ENCODE results near the gene ZC3H12A.

Gene ZC3H12A

DNA sequence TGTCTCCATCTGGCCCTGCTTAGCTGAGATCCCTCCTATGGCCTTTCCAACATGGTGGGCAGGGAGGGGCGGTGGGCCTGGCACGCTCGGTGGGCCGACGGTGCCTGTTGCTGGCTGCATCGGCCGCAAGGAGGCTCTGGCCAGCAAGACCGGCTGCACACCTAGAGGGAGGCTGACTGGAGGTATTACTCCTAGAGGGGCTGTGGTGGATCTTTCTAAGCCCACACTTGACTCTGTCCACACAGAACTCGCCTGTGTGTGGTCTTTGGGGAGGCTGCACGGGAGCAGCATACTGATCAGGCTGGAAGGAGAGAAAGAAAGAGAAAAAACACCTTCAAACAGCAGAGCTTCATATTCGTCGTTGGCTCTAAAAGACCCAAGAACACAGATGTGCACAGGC lies 41.7 kb upstream of the ZC3H12A start:
- Histone ChIP-seq H3K4me1 (no peaks in the 10 kb centered on the region), H2AFZ (no peak overlapping the region), H3K79me2 (no peaks in the 10 kb centered on the region), H3K9me3 (ENCODE audit: control insufficient read depth, low read length) (no peaks in the 10 kb centered on the region), H3K4me3 (ENCODE audit: low read depth, low read length) (no peak overlapping the region), H3K9ac (no peak overlapping the region), H3K4me2 (ENCODE audit: low read length) (no peak overlapping the region), H3K36me3 (ENCODE audit: control insufficient read depth, insufficient read depth, low read length) (no peaks in the 10 kb centered on the region), H3K27me3 (ENCODE audit: control insufficient read depth, insufficient read depth, low read length) (no peaks in the 10 kb centered on the region), H3K27ac (no peak overlapping the region)
- TF ChIP-seq, protein P1, sequence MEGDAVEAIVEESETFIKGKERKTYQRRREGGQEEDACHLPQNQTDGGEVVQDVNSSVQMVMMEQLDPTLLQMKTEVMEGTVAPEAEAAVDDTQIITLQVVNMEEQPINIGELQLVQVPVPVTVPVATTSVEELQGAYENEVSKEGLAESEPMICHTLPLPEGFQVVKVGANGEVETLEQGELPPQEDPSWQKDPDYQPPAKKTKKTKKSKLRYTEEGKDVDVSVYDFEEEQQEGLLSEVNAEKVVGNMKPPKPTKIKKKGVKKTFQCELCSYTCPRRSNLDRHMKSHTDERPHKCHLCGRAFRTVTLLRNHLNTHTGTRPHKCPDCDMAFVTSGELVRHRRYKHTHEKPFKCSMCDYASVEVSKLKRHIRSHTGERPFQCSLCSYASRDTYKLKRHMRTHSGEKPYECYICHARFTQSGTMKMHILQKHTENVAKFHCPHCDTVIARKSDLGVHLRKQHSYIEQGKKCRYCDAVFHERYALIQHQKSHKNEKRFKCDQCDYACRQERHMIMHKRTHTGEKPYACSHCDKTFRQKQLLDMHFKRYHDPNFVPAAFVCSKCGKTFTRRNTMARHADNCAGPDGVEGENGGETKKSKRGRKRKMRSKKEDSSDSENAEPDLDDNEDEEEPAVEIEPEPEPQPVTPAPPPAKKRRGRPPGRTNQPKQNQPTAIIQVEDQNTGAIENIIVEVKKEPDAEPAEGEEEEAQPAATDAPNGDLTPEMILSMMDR (IDR thresholded peaks at IDR 0.05), result no peak

DNA sequence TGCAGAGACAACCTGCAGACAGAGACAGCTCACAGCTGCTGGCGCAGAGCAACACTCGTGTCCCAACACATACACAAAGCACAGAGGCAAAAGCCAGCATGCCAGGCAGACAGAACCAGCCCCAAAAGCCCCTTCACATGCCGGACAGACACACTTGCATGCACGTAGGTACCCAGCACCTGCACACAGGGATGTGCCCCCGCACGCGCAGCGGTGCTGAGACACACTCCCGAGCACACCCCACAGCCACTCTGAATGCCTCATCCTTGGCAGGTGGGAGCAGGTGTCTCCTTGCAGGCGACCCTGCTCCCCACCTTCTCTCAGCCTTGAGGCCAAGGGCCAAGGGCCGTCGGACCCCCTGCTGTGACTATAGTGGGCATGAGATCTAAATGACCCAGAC lies 41.2 kb upstream of the ZC3H12A start:
- Histone ChIP-seq H3K27me3 (ENCODE audit: control insufficient read depth, insufficient read depth, low read length) (no peaks in the 10 kb centered on the region), H3K4me3 (ENCODE audit: low read depth, low read length) (no peak overlapping the region), H3K4me2 (ENCODE audit: low read length) (no peak overlapping the region), H3K36me3 (ENCODE audit: control insufficient read depth, insufficient read depth, low read length) (no peaks in the 10 kb centered on the region), H3K4me1 (no peaks in the 10 kb centered on the region), H3K9ac (no peak overlapping the region), H3K9me3 (ENCODE audit: control insufficient read depth, low read length) (no peaks in the 10 kb centered on the region), H3K79me2 (no peaks in the 10 kb centered on the region), H3K27ac (no peak overlapping the region), H2AFZ (no peak overlapping the region)
- TF ChIP-seq, protein P1 (IDR thresholded peaks at IDR 0.05), result no peak

DNA sequence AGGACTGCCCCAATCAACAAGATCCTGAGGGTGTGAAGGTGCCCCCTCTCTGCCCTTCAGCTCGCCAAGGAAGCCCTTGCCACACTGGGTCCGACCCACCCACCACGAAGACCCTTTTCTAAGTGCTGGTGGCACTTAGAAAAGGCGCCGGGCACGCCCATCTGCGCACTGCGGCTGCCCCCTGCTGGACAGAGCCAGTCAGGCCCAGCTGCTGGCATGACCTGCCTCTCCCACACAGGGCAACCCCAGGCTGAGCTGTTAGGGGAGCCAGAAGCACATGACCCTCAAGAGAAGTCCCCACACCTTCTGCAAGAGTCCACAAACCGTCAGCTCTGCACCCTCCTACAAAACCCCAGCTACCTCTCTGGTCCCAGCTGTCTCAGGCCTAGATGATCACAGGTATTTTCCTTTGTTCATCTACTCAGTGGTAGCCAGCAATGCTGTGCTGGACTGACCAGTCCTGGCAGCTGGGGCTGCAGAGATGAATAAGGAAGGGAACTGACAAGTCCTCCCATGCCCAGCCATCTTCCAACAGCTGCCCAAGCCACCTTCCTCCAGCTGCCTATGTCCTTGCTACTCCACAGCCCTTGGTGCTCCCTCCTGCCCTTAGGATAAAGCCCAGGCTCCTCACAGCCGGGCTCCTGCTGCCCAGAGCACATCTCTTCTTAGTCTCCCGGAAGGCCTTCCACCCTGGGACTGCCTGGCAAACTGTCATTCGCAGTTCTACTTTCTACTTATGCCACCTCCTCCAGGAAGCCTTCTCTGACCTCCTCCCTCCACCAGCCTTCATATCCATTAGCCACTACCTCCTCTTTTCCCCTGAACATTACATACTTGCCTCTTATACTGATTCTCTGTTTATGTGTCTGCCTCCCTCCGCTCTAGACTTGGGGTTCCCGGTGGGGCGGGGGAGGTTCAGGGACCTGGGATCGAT lies 39.8 kb upstream of the ZC3H12A start:
- H2AFZ ChIP-seq, result no peak overlapping the region
- no peaks in the 10 kb centered on the region for H3K4me1 ChIP-seq
- H3K9me3 ChIP-seq (ENCODE audit: control insufficient read depth, low read length), result no peaks in the 10 kb centered on the region
- TF ChIP-seq, protein P1 (IDR thresholded peaks at IDR 0.05), result peak; percentile 72
- no peak overlapping the region for H3K4me3 ChIP-seq (ENCODE audit: low read depth, low read length)
- no peaks in the 10 kb centered on the region for H3K36me3 ChIP-seq (ENCODE audit: control insufficient read depth, insufficient read depth, low read length)
- no peaks in the 10 kb centered on the region for H3K79me2 ChIP-seq
- H3K9ac ChIP-seq, result no peak overlapping the region
- no peaks in the 10 kb centered on the region for H3K27me3 ChIP-seq (ENCODE audit: control insufficient read depth, insufficient read depth, low read length)
- H3K4me2 ChIP-seq (ENCODE audit: low read length), result no peak overlapping the region
- H3K27ac ChIP-seq, result no peak overlapping the region

DNA sequence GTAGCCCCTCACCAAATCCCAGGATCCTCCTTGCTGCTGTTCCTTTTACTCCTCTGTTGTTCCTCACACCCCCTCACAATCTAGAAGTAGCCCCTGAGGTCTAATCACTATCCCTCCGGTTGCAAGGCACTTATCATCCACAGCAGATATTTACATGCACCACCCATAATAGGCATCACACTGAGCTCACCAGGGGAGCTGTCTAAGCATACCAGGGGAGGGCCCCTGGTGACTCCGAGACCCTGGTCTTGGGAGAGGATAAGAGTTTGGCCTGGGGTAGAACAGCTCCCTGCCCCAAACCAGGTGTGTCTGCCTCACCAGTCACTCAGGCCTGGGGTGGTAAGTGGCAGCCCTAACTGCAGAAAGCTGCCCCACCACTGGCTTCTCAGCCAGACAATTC lies 37.3 kb upstream of the ZC3H12A start:
- TF ChIP-seq, protein P1 (IDR thresholded peaks at IDR 0.05), result no peak
- Histone ChIP-seq H3K4me2 (ENCODE audit: low read length) (no peak overlapping the region), H3K9ac (no peak overlapping the region), H3K9me3 (ENCODE audit: control insufficient read depth, low read length) (no peaks in the 10 kb centered on the region), H3K27me3 (ENCODE audit: control insufficient read depth, insufficient read depth, low read length) (no peaks in the 10 kb centered on the region), H3K4me1 (no peaks in the 10 kb centered on the region), H3K79me2 (no peaks in the 10 kb centered on the region), H3K27ac (no peak overlapping the region), H2AFZ (no peak overlapping the region), H3K36me3 (ENCODE audit: control insufficient read depth, insufficient read depth, low read length) (no peaks in the 10 kb centered on the region), H3K4me3 (ENCODE audit: low read depth, low read length) (no peak overlapping the region)
